ENCODE data around the gene GGTLC1. TPM values are rescaled to one million over a fixed set of nuclear protein-coding genes. Genes with fewer than 3 reads are reported as not detected.

The GGTLC1 gene
- total RNA-seq, 4 donors from 2014 or later: not detected

GRCh38 chr20:24027229-24027628 lies 38.6 kb upstream of the GGTLC1 start:
- Histone ChIP-seq H3K36me3 (no peaks in the 10 kb centered on the region), H3K4me3 (no peak overlapping the region), H3K27ac (peak overlapping the region; percentile 30 to 66 (median 63)), H3K9me3 (no peaks in the 10 kb centered on the region), H3K4me1 (peaks cover 0 to 4% of the 10 kb centered on the region in 2 donors), H3K27me3 (no peaks in the 10 kb centered on the region)
- TF ChIP-seq POLR2A (IDR thresholded peaks at IDR 0.05): peak in 1 of 2 donors; percentile 28
- TF ChIP-seq CTCF (IDR thresholded peaks at IDR 0.05 in 4 of 5, conservative IDR thresholded peaks at IDR 0.05 in 1 of 5): no peak
- intact Hi-C loops (cut with DNase I; ENCODE audit: low total_unique reads) (no loop called here), in situ Hi-C loops (cut with MboI; ENCODE audit: low sequenced_read_pairs in 4 of 4) (no loop called here)
- DNase-seq: peak; percentile 22 to 53
- peak; percentile 77 for ATAC-seq

GRCh38 chr20:24022621-24023180 lies 34.1 kb upstream of the GGTLC1 start:
- Histone ChIP-seq H3K4me1 (peaks cover 0 to 4% of the 10 kb centered on the region in 2 donors), H3K27ac (no peak overlapping the region), H3K36me3 (no peaks in the 10 kb centered on the region), H3K4me3 (no peak overlapping the region), H3K9me3 (no peaks in the 10 kb centered on the region), H3K27me3 (no peaks in the 10 kb centered on the region)
- intact Hi-C loops (cut with DNase I; ENCODE audit: low total_unique reads): no loop called here
- TF ChIP-seq POLR2A (IDR thresholded peaks at IDR 0.05) (no peak), CTCF (IDR thresholded peaks at IDR 0.05 in 4 of 5, conservative IDR thresholded peaks at IDR 0.05 in 1 of 5) (no peak)
- no peak for ATAC-seq
- in situ Hi-C loops (cut with MboI; ENCODE audit: low sequenced_read_pairs in 4 of 4): loop anchor here in 1 of 4 donors (25.0 kb wide), 1 partner anchor 110 kb away; no protein-coding TSS in a partner anchor
- no peak for DNase-seq

GRCh38 chr20:24018796-24019195 lies 30.2 kb upstream of the GGTLC1 start:
- no peaks in the 10 kb centered on the region for H3K27me3 ChIP-seq
- H3K36me3 ChIP-seq: no peaks in the 10 kb centered on the region
- DNase-seq: no peak
- H3K4me3 ChIP-seq: no peak overlapping the region
- in situ Hi-C loops (cut with MboI; ENCODE audit: low sequenced_read_pairs in 4 of 4): loop anchor here in 1 of 4 donors (25.0 kb wide), 1 partner anchor 106 kb away; no protein-coding TSS in a partner anchor
- ATAC-seq: no peak
- H3K9me3 ChIP-seq: no peaks in the 10 kb centered on the region
- no peak for TF ChIP-seq POLR2A (IDR thresholded peaks at IDR 0.05)
- TF ChIP-seq CTCF (IDR thresholded peaks at IDR 0.05 in 4 of 5, conservative IDR thresholded peaks at IDR 0.05 in 1 of 5): no peak
- intact Hi-C loops (cut with DNase I; ENCODE audit: low total_unique reads): no loop called here
- H3K4me1 ChIP-seq: no peaks in the 10 kb centered on the region
- no peak overlapping the region for H3K27ac ChIP-seq

- intact Hi-C loops (cut with DNase I; ENCODE audit: low total_unique reads): no loop called here
- Histone ChIP-seq H3K4me3 (no peak overlapping the region), H3K4me1 (no peaks in the 10 kb centered on the region), H3K9me3 (no peaks in the 10 kb centered on the region), H3K27ac (no peak overlapping the region), H3K36me3 (no peaks in the 10 kb centered on the region), H3K27me3 (no peaks in the 10 kb centered on the region)
- in situ Hi-C loops (cut with MboI; ENCODE audit: low sequenced_read_pairs in 4 of 4): loop anchor here in 1 of 4 donors (25.0 kb wide), 1 partner anchor 105 kb away; no protein-coding TSS in a partner anchor
- no peak for TF ChIP-seq POLR2A (IDR thresholded peaks at IDR 0.05)
- TF ChIP-seq CTCF (IDR thresholded peaks at IDR 0.05 in 4 of 5, conservative IDR thresholded peaks at IDR 0.05 in 1 of 5): no peak
- DNase-seq (no peak), ATAC-seq (no peak)
These were observed 28.8 kb upstream of the GGTLC1 start for GRCh38 chr20:24017458-24017755.

Measured in gastrocnemius medialis (tissue), 4 donors.